SK-N-SH treated with all-trans-retinoic acid at 6 μM for 48 hours (cell line): ENCODE results near the gene LSM4.
A peak's percentile ranks its signal among the peaks of the same experiment; 100 is the strongest.

ENCODE experiments used
- ATAC-seq: fragments of 200-7000 bp; cut with Tn5 transposase; 3 replicates; pipeline ENCODE4 v1.9.1; 2020; ENCODE audit warnings: mild to moderate bottlenecking, moderate library complexity
- ARNTL ChIP-seq: fragments of 450-650 bp; formaldehyde crosslinking; IDR thresholded peaks from 2 replicates; pipeline ENCODE4 v1.5.0; 2020; ENCODE audit warnings: low read depth, mild to moderate bottlenecking, moderate library complexity, borderline replicate concordance
- BACH2 ChIP-seq: fragments of 250-450 bp; sonication (Bioruptor Pico); IDR thresholded peaks from 2 replicates; pipeline ENCODE4 v1.9.0; 2021; ENCODE audit warnings: mild to moderate bottlenecking, borderline replicate concordance
- CREB5 ChIP-seq: fragments of 250-450 bp; sonication (Bioruptor Pico); IDR thresholded peaks from 2 replicates; pipeline ENCODE4 v1.5.1; 2020; ENCODE audit warnings: low read depth, mild to moderate bottlenecking, moderate library complexity
- CSDC2 ChIP-seq: fragments of 250-450 bp; sonication (Bioruptor Pico); IDR thresholded peaks from 2 replicates; pipeline ENCODE4 v1.5.0; 2020; ENCODE audit warnings: mild to moderate bottlenecking, moderate library complexity
- CSRNP3 ChIP-seq: fragments of 250-450 bp; sonication (Bioruptor Pico); IDR thresholded peaks from 2 replicates; pipeline ENCODE4 v1.5.1; 2021; ENCODE audit warnings: mild to moderate bottlenecking, moderate library complexity
- ESRRG ChIP-seq: fragments of 250-450 bp; sonication (Bioruptor Pico); IDR thresholded peaks from 2 replicates; pipeline ENCODE4 v1.6.1; 2021; ENCODE audit warnings: mild to moderate bottlenecking
- GLIS3 ChIP-seq: fragments of 250-450 bp; sonication (Bioruptor Pico); IDR thresholded peaks from 2 replicates; pipeline ENCODE4 v1.5.0; 2020; ENCODE audit warnings: mild to moderate bottlenecking, moderate library complexity
- OSR1 ChIP-seq: fragments of 250-450 bp; sonication (Bioruptor Pico); IDR thresholded peaks from 2 replicates; pipeline ENCODE4 v1.8.0; 2022; ENCODE audit warnings: moderate library complexity, mild to moderate bottlenecking, inconsistent platforms
- PATZ1 ChIP-seq: fragments of 250-450 bp; sonication (Bioruptor Pico); IDR thresholded peaks from 2 replicates; pipeline ENCODE4 v1.8.0; 2020; ENCODE audit warnings: mild to moderate bottlenecking, moderate library complexity, borderline replicate concordance
- PPARA ChIP-seq: fragments of 250-450 bp; sonication (Bioruptor Pico); IDR thresholded peaks from 2 replicates; pipeline ENCODE4 v1.5.0; 2020; ENCODE audit warnings: mild to moderate bottlenecking, borderline replicate concordance
- RARB ChIP-seq: fragments of 250-450 bp; sonication (Bioruptor Pico); IDR thresholded peaks from 2 replicates; pipeline ENCODE4 v1.8.0; 2021; ENCODE audit warnings: mild to moderate bottlenecking, moderate library complexity
- SNAI2 ChIP-seq: fragments of 250-450 bp; sonication (Bioruptor Pico); IDR thresholded peaks from 2 replicates; pipeline ENCODE4 v1.5.0; 2020; ENCODE audit warnings: mild to moderate bottlenecking, moderate library complexity
- TCF4 ChIP-seq: fragments of 250-450 bp; sonication (Bioruptor Pico); IDR thresholded peaks from 2 replicates; pipeline ENCODE4 v1.8.0; 2021; ENCODE audit warnings: mild to moderate bottlenecking, moderate library complexity, borderline replicate concordance
- TOX ChIP-seq: fragments of 250-450 bp; sonication (Bioruptor Pico); IDR thresholded peaks from 2 replicates; pipeline ENCODE4 v1.8.0; 2021; ENCODE audit warnings: mild to moderate bottlenecking, moderate library complexity, borderline replicate concordance
- TSHZ2 ChIP-seq: fragments of 250-450 bp; sonication (Bioruptor Pico); IDR thresholded peaks from 2 replicates; pipeline ENCODE4 v1.5.0; 2020; ENCODE audit warnings: mild to moderate bottlenecking, moderate library complexity
- ZC3H10 ChIP-seq: fragments of 250-450 bp; sonication (Bioruptor Pico); IDR thresholded peaks from 2 replicates; pipeline ENCODE4 v1.5.1; 2021; ENCODE audit warnings: mild to moderate bottlenecking, moderate library complexity
- ZFP3 ChIP-seq: fragments of 250-450 bp; sonication (Bioruptor Pico); IDR thresholded peaks from 2 replicates; pipeline ENCODE4 v1.5.0; 2020; ENCODE audit warnings: mild to moderate bottlenecking, moderate library complexity
- ZFP30 ChIP-seq: fragments of 450-650 bp; formaldehyde crosslinking; IDR thresholded peaks from 2 replicates; pipeline ENCODE4 v1.5.0; 2022; ENCODE audit warnings: mild to moderate bottlenecking, moderate library complexity
- ZNF565 ChIP-seq: fragments of 450-650 bp; formaldehyde crosslinking; conservative IDR thresholded peaks from 2 replicates; pipeline ENCODE4 v1.5.0; 2020; ENCODE audit warnings: low read depth, mild to moderate bottlenecking, moderate library complexity
- ZNF70 ChIP-seq: fragments of 450-650 bp; formaldehyde crosslinking; IDR thresholded peaks from 2 replicates; pipeline ENCODE4 v1.5.0; 2020; ENCODE audit warnings: mild to moderate bottlenecking, moderate library complexity
- ZNF8 ChIP-seq: fragments of 450-650 bp; formaldehyde crosslinking; IDR thresholded peaks from 2 replicates; pipeline ENCODE4 v1.5.0; 2020; ENCODE audit warnings: mild to moderate bottlenecking, moderate library complexity

The LSM4 gene

GRCh38 chr19:18322759-18323460 is at the start of gene LSM4:
LSM4 (minus strand) TSS chr19:18323076; CDS start chr19:18323020, 56 bp downstream.
- TF ChIP-seq RARB (CRISPR knock-in tag) (no peak), ZC3H10 (no peak), CSRNP3 (no peak), ZFP30 (CRISPR knock-in tag) (no peak), TCF4 (CRISPR knock-in tag) (no peak), ZFP3 (no peak), CREB5 (CRISPR knock-in tag) (no peak), ZNF8 (no peak), CSDC2 (CRISPR knock-in tag) (0 out of 2 replicates have a peak, but pooled peaks have one; percentile 22)
- ATAC-seq = peak; percentile 97

- ATAC-seq = no peak
- TF ChIP-seq ESRRG (CRISPR knock-in tag) (no peak), CSRNP3 (no peak), ZNF70 (no peak), ZC3H10 (no peak), PPARA (CRISPR knock-in tag) (no peak), TOX (no peak), ZFP30 (CRISPR knock-in tag) (no peak), ZNF565 (CRISPR knock-in tag) (no peak), ZFP3 (no peak), RARB (CRISPR knock-in tag) (no peak), TCF4 (CRISPR knock-in tag) (no peak), BACH2 (CRISPR knock-in tag) (no peak), OSR1 (CRISPR knock-in tag) (no peak), PATZ1 (CRISPR knock-in tag) (no peak), ARNTL (no peak), CREB5 (CRISPR knock-in tag) (no peak), SNAI2 (CRISPR knock-in tag) (no peak), GLIS3 (no peak), CSDC2 (CRISPR knock-in tag) (no peak)
Measured at GRCh38 chr19:18368504-18369222, 45.8 kb upstream of the LSM4 start.

- ATAC-seq = no peak
- no peak for TF ChIP-seq ZNF70
- TF ChIP-seq TOX = no peak
- no peak for TF ChIP-seq BACH2 (CRISPR knock-in tag)
- TF ChIP-seq ZNF565 (CRISPR knock-in tag) = no peak
- no peak for TF ChIP-seq CSDC2 (CRISPR knock-in tag)
- TF ChIP-seq SNAI2 (CRISPR knock-in tag) = no peak
- no peak for TF ChIP-seq PATZ1 (CRISPR knock-in tag)
- TF ChIP-seq PPARA (CRISPR knock-in tag) = no peak
- TF ChIP-seq TSHZ2 (CRISPR knock-in tag) = no peak
- TF ChIP-seq CSRNP3 = no peak
- no peak for TF ChIP-seq ESRRG (CRISPR knock-in tag)
- TF ChIP-seq ARNTL = no peak
- TF ChIP-seq TCF4 (CRISPR knock-in tag) = no peak
Measured at GRCh38 chr19:18366021-18366435, 43.2 kb upstream of the LSM4 start.
